Thymus (tissue), 11 donors: ENCODE measurements around the gene TMEM213. TPM values are rescaled to one million over a fixed set of nuclear protein-coding genes. Genes with fewer than 3 reads are reported as not detected.

Source experiments
- DNase-seq, 9 donors: peaks; one replicate each; pipeline ENCODE4 v3.0.0-alpha.2; 2013; ENCODE audit warnings: low spot score in 9 of 9, low read depth in 6 of 9, missing footprints in 1 of 9
- H3K27ac ChIP-seq, 2 donors: one replicate each; pipeline ENCODE4 v1.5.1; 2013; ENCODE audit warnings: control low read depth in 1 of 2, low read depth in 1 of 2, low read length in 1 of 2, mild to moderate bottlenecking in 1 of 2, moderate library complexity in 1 of 2
- H3K27me3 ChIP-seq, 2 donors: one replicate each; pipeline ENCODE4 v1.5.1; 2013; ENCODE audit warnings: low read length in 1 of 2; ENCODE audit not compliant: control insufficient read depth in 2 of 2, insufficient read depth in 1 of 2
- H3K36me3 ChIP-seq, 2 donors: one replicate each; pipeline ENCODE4 v1.5.1; 2013; ENCODE audit warnings: low read length in 1 of 2, mild to moderate bottlenecking in 1 of 2, moderate library complexity in 1 of 2; ENCODE audit not compliant: control insufficient read depth in 2 of 2, insufficient read depth in 2 of 2
- H3K4me1 ChIP-seq, 2 donors: one replicate each; pipeline ENCODE4 v1.5.1; 2013; ENCODE audit warnings: low read length in 2 of 2; ENCODE audit not compliant: control insufficient read depth in 2 of 2, insufficient read depth in 2 of 2
- H3K4me3 ChIP-seq, 2 donors: one replicate each; pipeline ENCODE4 v1.5.1; 2013; ENCODE audit warnings: low read length in 2 of 2, control low read depth in 1 of 2, mild to moderate bottlenecking in 1 of 2
- H3K9me3 ChIP-seq, 2 donors: one replicate each; pipeline ENCODE4 v1.5.1; 2013; ENCODE audit warnings: low read length in 1 of 2, mild to moderate bottlenecking in 1 of 2; ENCODE audit not compliant: control insufficient read depth in 2 of 2, insufficient read depth in 1 of 2
- WGBS: extraction: QIAGEN DNeasy Blood & Tissue Kit; methylation state at CpG from one replicate; pipeline ENCODE4 v1.1.7; 2013; 5-methylcytosine and 5-hydroxymethylcytosine counted together
- polyA plus RNA-seq: library from polyadenylated mRNA; stranded (reverse); fragments of 200-250 nt; gene quantifications from one replicate; pipeline ENCODE4 v1.2.3, GENCODE V29; 2013
- total RNA-seq: library from RNA; stranded (reverse); fragments of 120-200 nt; gene quantifications from one replicate; pipeline ENCODE4 v1.2.4, GENCODE V29; 2013
- donor health status: healthy.

TMEM213 gene
- total and polyA plus RNA-seq, 2 donors: 0.05 to 0.25 TPM

GRCh38 chr7:138828302-138828701 is 30.5 kb downstream of the TMEM213 start:
- H3K27me3 ChIP-seq: no peaks in the 10 kb centered on the region
- peaks cover 0 to 4% of the 10 kb centered on the region in 2 donors for H3K9me3 ChIP-seq
- H3K4me1 ChIP-seq: peaks cover 0 to 5% of the 10 kb centered on the region in 2 donors
- no peak for DNase-seq
- no peak overlapping the region for H3K27ac ChIP-seq
- no peak overlapping the region for H3K4me3 ChIP-seq
- 90% methylated on average over 2 of the region's 2 CpGs for WGBS
- no peaks in the 10 kb centered on the region for H3K36me3 ChIP-seq

- H3K27me3 ChIP-seq: no peaks in the 10 kb centered on the region
- peaks cover 0 to 5% of the 10 kb centered on the region in 2 donors for H3K4me1 ChIP-seq
- 95% methylated on average over 11 of the region's 11 CpGs for WGBS
- no peak for DNase-seq
- H3K36me3 ChIP-seq: no peaks in the 10 kb centered on the region
- H3K9me3 ChIP-seq: peaks cover 0 to 4% of the 10 kb centered on the region in 2 donors
- no peak overlapping the region for H3K27ac ChIP-seq
- no peak overlapping the region for H3K4me3 ChIP-seq
These were observed 31.5 kb downstream of the TMEM213 start for GRCh38 chr7:138829335-138829734.

GRCh38 chr7:138832966-138833365 is 35.2 kb downstream of the TMEM213 start:
- Histone ChIP-seq H3K27me3 (no peaks in the 10 kb centered on the region), H3K36me3 (no peaks in the 10 kb centered on the region), H3K4me1 (no peaks in the 10 kb centered on the region), H3K9me3 (no peaks in the 10 kb centered on the region), H3K4me3 (no peak overlapping the region), H3K27ac (no peak overlapping the region)
- no peak for DNase-seq
- WGBS: 94% methylated on average over 10 of the region's 10 CpGs

GRCh38 chr7:138833596-138833995 is 35.8 kb downstream of the TMEM213 start:
- DNase-seq: no peak
- WGBS: 84% methylated on average over 5 of the region's 5 CpGs
- Histone ChIP-seq H3K27me3 (no peaks in the 10 kb centered on the region), H3K4me1 (no peaks in the 10 kb centered on the region), H3K4me3 (no peak overlapping the region), H3K9me3 (no peaks in the 10 kb centered on the region), H3K36me3 (no peaks in the 10 kb centered on the region), H3K27ac (no peak overlapping the region)

- Histone ChIP-seq H3K4me1 (no peaks in the 10 kb centered on the region), H3K9me3 (no peaks in the 10 kb centered on the region), H3K4me3 (no peak overlapping the region), H3K36me3 (no peaks in the 10 kb centered on the region), H3K27me3 (no peaks in the 10 kb centered on the region), H3K27ac (no peak overlapping the region)
- no peak for DNase-seq
- WGBS: 98% methylated on average over 9 of the region's 9 CpGs
These were observed 36.8 kb downstream of the TMEM213 start for GRCh38 chr7:138834583-138834982.

- Histone ChIP-seq H3K4me1 (no peaks in the 10 kb centered on the region), H3K9me3 (no peaks in the 10 kb centered on the region), H3K4me3 (no peak overlapping the region), H3K27me3 (no peaks in the 10 kb centered on the region), H3K36me3 (no peaks in the 10 kb centered on the region), H3K27ac (no peak overlapping the region)
- DNase-seq: no peak
- 96% methylated on average over 11 of the region's 11 CpGs for WGBS
These were observed 37.3 kb downstream of the TMEM213 start for GRCh38 chr7:138835087-138835486.

GRCh38 chr7:138837627-138838026 is 39.8 kb downstream of the TMEM213 start:
- no peak for DNase-seq
- H3K27me3 ChIP-seq: no peaks in the 10 kb centered on the region
- no peak overlapping the region for H3K27ac ChIP-seq
- no peaks in the 10 kb centered on the region for H3K36me3 ChIP-seq
- H3K4me3 ChIP-seq: no peak overlapping the region
- WGBS: 94% methylated on average over 13 of the region's 13 CpGs
- H3K9me3 ChIP-seq: no peaks in the 10 kb centered on the region
- no peaks in the 10 kb centered on the region for H3K4me1 ChIP-seq

- no peaks in the 10 kb centered on the region for H3K4me1 ChIP-seq
- DNase-seq: no peak
- H3K36me3 ChIP-seq: no peaks in the 10 kb centered on the region
- 96% methylated on average over 9 of the region's 9 CpGs for WGBS
- H3K9me3 ChIP-seq: no peaks in the 10 kb centered on the region
- no peak overlapping the region for H3K27ac ChIP-seq
- H3K27me3 ChIP-seq: no peaks in the 10 kb centered on the region
- no peak overlapping the region for H3K4me3 ChIP-seq
These were observed 40.4 kb downstream of the TMEM213 start for GRCh38 chr7:138838166-138838565.

GRCh38 chr7:138842111-138842510 is 44.3 kb downstream of the TMEM213 start:
- no peaks in the 10 kb centered on the region for H3K36me3 ChIP-seq
- H3K4me3 ChIP-seq: no peak overlapping the region
- H3K27me3 ChIP-seq: no peaks in the 10 kb centered on the region
- no peaks in the 10 kb centered on the region for H3K4me1 ChIP-seq
- 63% methylated on average over 12 of the region's 12 CpGs for WGBS
- peaks cover 0 to 5% of the 10 kb centered on the region in 2 donors for H3K9me3 ChIP-seq
- no peak overlapping the region for H3K27ac ChIP-seq
- no peak for DNase-seq
